Panc1 (cell line): ENCODE measurements around the gene B3GNT4. TPM values are rescaled to one million over a fixed set of nuclear protein-coding genes. Genes with fewer than 3 reads are reported as not detected.

Experiments used
- ATAC-seq: fragments of 200-7000 bp; cut with Tn5 transposase; 2 replicates; pipeline ENCODE4 v1.9.1; 2020; ENCODE audit warnings: mild to moderate bottlenecking, moderate library complexity
- BruUV-seq: library from RNA; stranded (reverse); fragments of 400-500 nt; replicated peaks from 2 replicates; lab custom pipeline; 2021; lab: Mats Ljungman, UMichigan
- CTCF ChIA-PET: fragments of 300-600 bp; sonication (Branson Sonifier 250); formaldehyde crosslinking; loops from one replicate; lab custom pipeline; 2022; ENCODE audit warnings: antibody characterized with exemption; lab: Charles Lee
- POLR2A ChIA-PET: fragments of 300-600 bp; sonication (Branson Sonifier 250); formaldehyde crosslinking; loops from one replicate; lab custom pipeline; 2022; ENCODE audit warnings: antibody characterized with exemption; lab: Charles Lee
- DNase-seq: peaks from one replicate; pipeline ENCODE4 v3.0.0-alpha.2; 2010; ENCODE audit warnings: low read depth, low spot score
- H3K27ac ChIP-seq: 2 replicates; pipeline ENCODE4 v1.5.1; 2011; ENCODE audit warnings: mild to moderate bottlenecking, low read length, inconsistent platforms
- H3K27me3 ChIP-seq: fragments of 200-500 bp; sonication (Bioruptor generic); 2 replicates; pipeline ENCODE4 v1.6.0; 2014; ENCODE audit warnings: low read length, inconsistent platforms; ENCODE audit not compliant: control insufficient read depth, insufficient read depth
- H3K36me3 ChIP-seq: fragments of 200-500 bp; sonication (Bioruptor generic); 2 replicates; pipeline ENCODE4 v1.5.1; 2014; ENCODE audit warnings: inconsistent platforms, mild to moderate bottlenecking, low read length, moderate library complexity; ENCODE audit not compliant: control insufficient read depth, insufficient read depth
- H3K4me1 ChIP-seq: 2 replicates; pipeline ENCODE4 v1.5.1; 2011; ENCODE audit warnings: inconsistent platforms, mild to moderate bottlenecking, low read length, moderate library complexity; ENCODE audit not compliant: control insufficient read depth, insufficient read depth
- H3K4me3 ChIP-seq, 2 experiments: 2 replicates each; pipeline ENCODE4 v1.5.1; 2011 to 2012; ENCODE audit warnings: low read depth in 2 of 2, low read length in 2 of 2, mild to moderate bottlenecking in 2 of 2, inconsistent platforms in 1 of 2, moderate library complexity in 1 of 2
- H3K9me3 ChIP-seq: fragments of 200-500 bp; sonication (Bioruptor generic); 2 replicates; pipeline ENCODE4 v1.5.1; 2014; ENCODE audit warnings: low read depth, mild to moderate bottlenecking, inconsistent platforms, low read length, moderate library complexity; ENCODE audit not compliant: control insufficient read depth, insufficient read depth
- POLR2AphosphoS5 ChIP-seq: IDR thresholded peaks from 2 replicates; pipeline ENCODE4 v1.6.1; 2012; ENCODE audit warnings: mild to moderate bottlenecking, low read depth, low read length, moderate library complexity
- SIN3A ChIP-seq: IDR thresholded peaks from 2 replicates; pipeline ENCODE4 v1.6.1; 2012; ENCODE audit warnings: low read depth, mild to moderate bottlenecking, low read length, moderate library complexity, borderline replicate concordance; ENCODE audit not compliant: insufficient read depth
- TCF7L2 ChIP-seq: IDR thresholded peaks from 2 replicates; pipeline ENCODE4 v1.6.1; 2011; ENCODE audit warnings: mild to moderate bottlenecking, low read depth, low read length, inconsistent platforms
- in situ Hi-C: cut with HindIII; loops from 2 replicates; pipeline ENCODE4 v1.10.0; 2016; ENCODE audit warnings: low sequenced_read_pairs, low pct_unique_long_range_greater_than_20kb
- intact Hi-C: fragments of 100-400 bp; cut with micrococcal nuclease; formaldehyde crosslinking; loops from one replicate; pipeline ENCODE4 v1.10.0; 2022; ENCODE audit not compliant: unreplicated experiment
- total RNA-seq: library from RNA; stranded (reverse); gene quantifications from one replicate; pipeline ENCODE4 v1.2.1, GENCODE V29; 2021; ENCODE audit not compliant: unreplicated experiment
- TF ChIP-seq, protein P1 (sequence below), 2 experiments: IDR thresholded peaks; 2 replicates each; pipeline ENCODE4 v1.6.1; 2011 to 2012; ENCODE audit warnings: low read depth in 2 of 2, control low read depth in 1 of 2, low read length in 1 of 2, mild to moderate bottlenecking in 1 of 2, moderate library complexity in 1 of 2; ENCODE audit not compliant: insufficient read depth in 1 of 2
- TF ChIP-seq, protein P2 (sequence below): fragments of 450-650 bp; IDR thresholded peaks from 2 replicates; pipeline ENCODE4 v1.5.1; 2017; ENCODE audit warnings: mild to moderate bottlenecking

Gene B3GNT4
- total RNA-seq, 1 experiment from 2014 or later = 1.8 TPM

DNA sequence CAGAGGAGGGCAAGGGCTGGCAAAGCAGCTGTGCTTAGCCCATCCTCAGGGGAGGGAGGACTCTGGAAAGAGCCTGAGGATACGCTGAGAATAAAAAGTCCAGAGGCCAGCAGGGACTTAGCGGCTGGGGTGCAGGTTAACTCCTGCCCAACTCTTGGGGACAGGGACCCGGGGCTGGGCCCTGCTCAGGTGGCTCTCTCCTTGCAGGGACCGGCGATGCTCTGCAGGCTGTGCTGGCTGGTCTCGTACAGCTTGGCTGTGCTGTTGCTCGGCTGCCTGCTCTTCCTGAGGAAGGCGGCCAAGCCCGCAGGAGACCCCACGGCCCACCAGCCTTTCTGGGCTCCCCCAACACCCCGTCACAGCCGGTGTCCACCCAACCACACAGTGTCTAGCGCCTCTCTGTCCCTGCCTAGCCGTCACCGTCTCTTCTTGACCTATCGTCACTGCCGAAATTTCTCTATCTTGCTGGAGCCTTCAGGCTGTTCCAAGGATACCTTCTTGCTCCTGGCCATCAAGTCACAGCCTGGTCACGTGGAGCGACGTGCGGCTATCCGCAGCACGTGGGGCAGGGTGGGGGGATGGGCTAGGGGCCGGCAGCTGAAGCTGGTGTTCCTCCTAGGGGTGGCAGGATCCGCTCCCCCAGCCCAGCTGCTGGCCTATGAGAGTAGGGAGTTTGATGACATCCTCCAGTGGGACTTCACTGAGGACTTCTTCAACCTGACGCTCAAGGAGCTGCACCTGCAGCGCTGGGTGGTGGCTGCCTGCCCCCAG is 2.8 kb downstream of the B3GNT4 start:
- CTCF ChIA-PET = interaction anchor here (0.6 kb wide), 1 partner anchor 62 kb away, joined by 5 read pairs; no protein-coding TSS in a partner anchor
- no peak overlapping the region for H3K27ac ChIP-seq
- H3K36me3 ChIP-seq = peaks cover 9% of the 10 kb centered on the region
- BruUV-seq = no TSS peak
- in situ Hi-C loops (no loop called here), intact Hi-C loops (no loop called here)
- no peaks in the 10 kb centered on the region for H3K27me3 ChIP-seq
- POLR2A ChIA-PET = no interaction called here
- no peak overlapping the region for H3K4me3 ChIP-seq
- ATAC-seq (peak; percentile 7; the same call in 1 of the 2 replicates), DNase-seq (no peak)
- peaks cover 16% of the 10 kb centered on the region for H3K4me1 ChIP-seq
- TF ChIP-seq SIN3A (0 out of 2 replicates have a peak, but pooled peaks have one; percentile 45), POLR2AphosphoS5 (peak; percentile 69; the same call in 1 of the 2 replicates), TCF7L2 (no peak)
- TF ChIP-seq, protein P1, sequence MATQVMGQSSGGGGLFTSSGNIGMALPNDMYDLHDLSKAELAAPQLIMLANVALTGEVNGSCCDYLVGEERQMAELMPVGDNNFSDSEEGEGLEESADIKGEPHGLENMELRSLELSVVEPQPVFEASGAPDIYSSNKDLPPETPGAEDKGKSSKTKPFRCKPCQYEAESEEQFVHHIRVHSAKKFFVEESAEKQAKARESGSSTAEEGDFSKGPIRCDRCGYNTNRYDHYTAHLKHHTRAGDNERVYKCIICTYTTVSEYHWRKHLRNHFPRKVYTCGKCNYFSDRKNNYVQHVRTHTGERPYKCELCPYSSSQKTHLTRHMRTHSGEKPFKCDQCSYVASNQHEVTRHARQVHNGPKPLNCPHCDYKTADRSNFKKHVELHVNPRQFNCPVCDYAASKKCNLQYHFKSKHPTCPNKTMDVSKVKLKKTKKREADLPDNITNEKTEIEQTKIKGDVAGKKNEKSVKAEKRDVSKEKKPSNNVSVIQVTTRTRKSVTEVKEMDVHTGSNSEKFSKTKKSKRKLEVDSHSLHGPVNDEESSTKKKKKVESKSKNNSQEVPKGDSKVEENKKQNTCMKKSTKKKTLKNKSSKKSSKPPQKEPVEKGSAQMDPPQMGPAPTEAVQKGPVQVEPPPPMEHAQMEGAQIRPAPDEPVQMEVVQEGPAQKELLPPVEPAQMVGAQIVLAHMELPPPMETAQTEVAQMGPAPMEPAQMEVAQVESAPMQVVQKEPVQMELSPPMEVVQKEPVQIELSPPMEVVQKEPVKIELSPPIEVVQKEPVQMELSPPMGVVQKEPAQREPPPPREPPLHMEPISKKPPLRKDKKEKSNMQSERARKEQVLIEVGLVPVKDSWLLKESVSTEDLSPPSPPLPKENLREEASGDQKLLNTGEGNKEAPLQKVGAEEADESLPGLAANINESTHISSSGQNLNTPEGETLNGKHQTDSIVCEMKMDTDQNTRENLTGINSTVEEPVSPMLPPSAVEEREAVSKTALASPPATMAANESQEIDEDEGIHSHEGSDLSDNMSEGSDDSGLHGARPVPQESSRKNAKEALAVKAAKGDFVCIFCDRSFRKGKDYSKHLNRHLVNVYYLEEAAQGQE (IDR thresholded peaks at IDR 0.05; ENCODE audit: insufficient read depth in 1 of 2, low read depth in 2 of 2, low read length in 1 of 2) = no peak
- TF ChIP-seq, protein P2, sequence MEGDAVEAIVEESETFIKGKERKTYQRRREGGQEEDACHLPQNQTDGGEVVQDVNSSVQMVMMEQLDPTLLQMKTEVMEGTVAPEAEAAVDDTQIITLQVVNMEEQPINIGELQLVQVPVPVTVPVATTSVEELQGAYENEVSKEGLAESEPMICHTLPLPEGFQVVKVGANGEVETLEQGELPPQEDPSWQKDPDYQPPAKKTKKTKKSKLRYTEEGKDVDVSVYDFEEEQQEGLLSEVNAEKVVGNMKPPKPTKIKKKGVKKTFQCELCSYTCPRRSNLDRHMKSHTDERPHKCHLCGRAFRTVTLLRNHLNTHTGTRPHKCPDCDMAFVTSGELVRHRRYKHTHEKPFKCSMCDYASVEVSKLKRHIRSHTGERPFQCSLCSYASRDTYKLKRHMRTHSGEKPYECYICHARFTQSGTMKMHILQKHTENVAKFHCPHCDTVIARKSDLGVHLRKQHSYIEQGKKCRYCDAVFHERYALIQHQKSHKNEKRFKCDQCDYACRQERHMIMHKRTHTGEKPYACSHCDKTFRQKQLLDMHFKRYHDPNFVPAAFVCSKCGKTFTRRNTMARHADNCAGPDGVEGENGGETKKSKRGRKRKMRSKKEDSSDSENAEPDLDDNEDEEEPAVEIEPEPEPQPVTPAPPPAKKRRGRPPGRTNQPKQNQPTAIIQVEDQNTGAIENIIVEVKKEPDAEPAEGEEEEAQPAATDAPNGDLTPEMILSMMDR = no peak
- H3K9me3 ChIP-seq = no peaks in the 10 kb centered on the region

DNA sequence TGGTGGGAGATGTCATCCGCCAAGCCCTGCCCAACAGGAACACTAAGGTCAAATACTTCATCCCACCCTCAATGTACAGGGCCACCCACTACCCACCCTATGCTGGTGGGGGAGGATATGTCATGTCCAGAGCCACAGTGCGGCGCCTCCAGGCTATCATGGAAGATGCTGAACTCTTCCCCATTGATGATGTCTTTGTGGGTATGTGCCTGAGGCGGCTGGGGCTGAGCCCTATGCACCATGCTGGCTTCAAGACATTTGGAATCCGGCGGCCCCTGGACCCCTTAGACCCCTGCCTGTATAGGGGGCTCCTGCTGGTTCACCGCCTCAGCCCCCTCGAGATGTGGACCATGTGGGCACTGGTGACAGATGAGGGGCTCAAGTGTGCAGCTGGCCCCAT is 3.5 kb downstream of the B3GNT4 start:
- intact Hi-C loops = no loop called here
- H3K27me3 ChIP-seq = no peaks in the 10 kb centered on the region
- TF ChIP-seq TCF7L2 (no peak), POLR2AphosphoS5 (no peak), SIN3A (no peak)
- TF ChIP-seq, protein P2 = no peak
- TF ChIP-seq, protein P1 (IDR thresholded peaks at IDR 0.05; ENCODE audit: insufficient read depth in 1 of 2, low read depth in 2 of 2, low read length in 1 of 2) = no peak
- peaks cover 13% of the 10 kb centered on the region for H3K36me3 ChIP-seq
- ChIA-PET CTCF (no interaction called here), POLR2A (no interaction called here)
- peaks cover 16% of the 10 kb centered on the region for H3K4me1 ChIP-seq
- DNase-seq (no peak), ATAC-seq (no peak)
- BruUV-seq = no TSS peak
- no peak overlapping the region for H3K27ac ChIP-seq
- H3K9me3 ChIP-seq = no peaks in the 10 kb centered on the region
- in situ Hi-C loops = no loop called here
- no peak overlapping the region for H3K4me3 ChIP-seq
